Vein endothelial cell (primary cell): ENCODE results near the gene PDS5B. TPM values are rescaled to one million over a fixed set of nuclear protein-coding genes. Genes with fewer than 3 reads are reported as not detected.

Experiments used
- small RNA-seq: library from RNA; depleted of rRNA; stranded (forward); fragments of <200 nt; gene quantifications from one replicate; pipeline ENCODE3, GENCODE V24; 2012
- total RNA-seq: library from RNA; depleted of rRNA; stranded (reverse); fragments of >200 nt; gene quantifications from 2 replicates; pipeline ENCODE4 v1.2.3, GENCODE V29; 2012

The PDS5B gene, protein sequence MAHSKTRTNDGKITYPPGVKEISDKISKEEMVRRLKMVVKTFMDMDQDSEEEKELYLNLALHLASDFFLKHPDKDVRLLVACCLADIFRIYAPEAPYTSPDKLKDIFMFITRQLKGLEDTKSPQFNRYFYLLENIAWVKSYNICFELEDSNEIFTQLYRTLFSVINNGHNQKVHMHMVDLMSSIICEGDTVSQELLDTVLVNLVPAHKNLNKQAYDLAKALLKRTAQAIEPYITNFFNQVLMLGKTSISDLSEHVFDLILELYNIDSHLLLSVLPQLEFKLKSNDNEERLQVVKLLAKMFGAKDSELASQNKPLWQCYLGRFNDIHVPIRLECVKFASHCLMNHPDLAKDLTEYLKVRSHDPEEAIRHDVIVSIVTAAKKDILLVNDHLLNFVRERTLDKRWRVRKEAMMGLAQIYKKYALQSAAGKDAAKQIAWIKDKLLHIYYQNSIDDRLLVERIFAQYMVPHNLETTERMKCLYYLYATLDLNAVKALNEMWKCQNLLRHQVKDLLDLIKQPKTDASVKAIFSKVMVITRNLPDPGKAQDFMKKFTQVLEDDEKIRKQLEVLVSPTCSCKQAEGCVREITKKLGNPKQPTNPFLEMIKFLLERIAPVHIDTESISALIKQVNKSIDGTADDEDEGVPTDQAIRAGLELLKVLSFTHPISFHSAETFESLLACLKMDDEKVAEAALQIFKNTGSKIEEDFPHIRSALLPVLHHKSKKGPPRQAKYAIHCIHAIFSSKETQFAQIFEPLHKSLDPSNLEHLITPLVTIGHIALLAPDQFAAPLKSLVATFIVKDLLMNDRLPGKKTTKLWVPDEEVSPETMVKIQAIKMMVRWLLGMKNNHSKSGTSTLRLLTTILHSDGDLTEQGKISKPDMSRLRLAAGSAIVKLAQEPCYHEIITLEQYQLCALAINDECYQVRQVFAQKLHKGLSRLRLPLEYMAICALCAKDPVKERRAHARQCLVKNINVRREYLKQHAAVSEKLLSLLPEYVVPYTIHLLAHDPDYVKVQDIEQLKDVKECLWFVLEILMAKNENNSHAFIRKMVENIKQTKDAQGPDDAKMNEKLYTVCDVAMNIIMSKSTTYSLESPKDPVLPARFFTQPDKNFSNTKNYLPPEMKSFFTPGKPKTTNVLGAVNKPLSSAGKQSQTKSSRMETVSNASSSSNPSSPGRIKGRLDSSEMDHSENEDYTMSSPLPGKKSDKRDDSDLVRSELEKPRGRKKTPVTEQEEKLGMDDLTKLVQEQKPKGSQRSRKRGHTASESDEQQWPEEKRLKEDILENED (N-terminal part only)
- 31.0 and 37.1 TPM in 2 replicates for total RNA-seq

GRCh38 chr13:32586080-32586900 is at the start of gene PDS5B:
PDS5B (plus strand) TSS chr13:32586452; CDS start chr13:32648773, 62,321 bp downstream.

DNA sequence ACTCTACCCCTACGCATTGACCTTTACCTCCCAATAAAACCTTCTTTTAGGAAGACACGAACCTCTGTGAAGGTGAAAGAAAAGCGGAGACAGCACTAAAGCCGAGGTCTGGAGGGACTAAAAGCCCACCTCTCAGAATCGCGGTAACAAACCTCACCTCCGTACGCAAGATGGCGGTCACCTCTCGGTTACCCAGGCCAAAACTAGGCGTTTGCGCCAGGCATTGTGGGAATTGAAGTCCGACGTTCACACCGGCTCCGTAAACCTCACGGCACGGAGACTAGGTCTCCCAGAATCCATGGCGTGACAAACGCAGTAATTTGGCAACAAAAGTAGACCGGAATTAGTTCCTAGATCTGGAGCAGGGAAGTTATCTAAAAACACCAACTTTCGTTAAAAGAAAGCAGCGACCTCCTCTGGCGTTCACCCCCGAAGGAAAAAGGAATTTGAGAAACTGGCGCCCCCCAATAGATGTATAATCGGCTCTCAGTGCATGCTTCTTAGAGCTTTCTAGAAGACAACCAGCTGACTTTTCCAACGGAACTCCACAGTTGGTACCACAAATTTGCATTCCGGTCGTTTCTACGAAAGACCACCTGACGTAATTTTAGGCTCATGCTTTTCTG is 47.5 kb upstream of the PDS5B start, which contains the start of gene N4BP2L2:
Gene N4BP2L2 (minus strand): TSS at position 175 of the 626 bp plus-strand sequence. CDS start 1,768 bp downstream, outside the sequence.

Small RNA genes lying within 50 kb of the gene (small RNA-seq; reads per million reads assigned to genes)
- not detected for gene RNY1P4

Other genes starting within 250 kb of the PDS5B start
- 0.98 and 1.6 TPM in 2 replicates for gene N4BP2L1, start 158.3 kb upstream of the PDS5B start, total RNA-seq
- 84.3 and 87.4 TPM in 2 replicates for gene N4BP2L2, start 47.7 kb upstream of the PDS5B start, total RNA-seq